ENCODE data around the gene NMB.

- TF ChIP-seq CTCF (conservative IDR thresholded peaks at IDR 0.05 in 1 of 2, IDR thresholded peaks at IDR 0.05 in 1 of 2; ENCODE audit: low read depth in 1 of 2, low read length in 2 of 2) = no peak
- no peak for TF ChIP-seq EZH2 (IDR thresholded peaks at IDR 0.05; ENCODE audit: low read length, missing control alignments)
Observed at GRCh38 chr15:84621358-84621979, 36.5 kb downstream of the NMB start.

All from fibroblast of lung (primary cell).